Stimulated activated CD8-positive, alpha-beta memory T cell treated with anti-CD3 and anti-CD28 coated beads, Interleukin-7, amount 100 ng/mL, for 24 hours (primary cell): ENCODE results near the gene AHSG.
A peak's percentile ranks its signal among the peaks of the same experiment; 100 is the strongest.

Source experiments
- DNase-seq: peaks from one replicate; pipeline ENCODE4 v3.0.0-alpha.2; 2020; ENCODE audit warnings: low read depth

Gene AHSG

DNA sequence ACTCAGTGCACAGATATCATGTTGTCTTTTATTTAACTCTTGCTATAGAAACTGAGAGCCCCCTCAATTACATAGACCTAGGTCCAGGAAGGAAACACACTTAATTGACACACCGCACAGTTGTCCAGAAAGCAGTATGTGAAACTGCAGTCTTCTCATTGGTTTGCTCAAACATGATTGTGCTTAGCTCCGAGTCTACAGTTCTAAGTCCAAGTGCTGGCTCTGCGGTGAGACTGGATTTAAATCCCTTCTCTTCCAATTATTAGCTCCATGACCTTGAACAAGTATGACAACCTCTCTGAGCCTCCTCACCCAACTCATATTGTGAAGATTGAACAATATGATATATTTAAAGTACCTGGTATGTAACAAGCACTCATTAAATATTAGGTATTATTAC, 19.0 kb upstream of the AHSG start:
- no peak for DNase-seq

DNA sequence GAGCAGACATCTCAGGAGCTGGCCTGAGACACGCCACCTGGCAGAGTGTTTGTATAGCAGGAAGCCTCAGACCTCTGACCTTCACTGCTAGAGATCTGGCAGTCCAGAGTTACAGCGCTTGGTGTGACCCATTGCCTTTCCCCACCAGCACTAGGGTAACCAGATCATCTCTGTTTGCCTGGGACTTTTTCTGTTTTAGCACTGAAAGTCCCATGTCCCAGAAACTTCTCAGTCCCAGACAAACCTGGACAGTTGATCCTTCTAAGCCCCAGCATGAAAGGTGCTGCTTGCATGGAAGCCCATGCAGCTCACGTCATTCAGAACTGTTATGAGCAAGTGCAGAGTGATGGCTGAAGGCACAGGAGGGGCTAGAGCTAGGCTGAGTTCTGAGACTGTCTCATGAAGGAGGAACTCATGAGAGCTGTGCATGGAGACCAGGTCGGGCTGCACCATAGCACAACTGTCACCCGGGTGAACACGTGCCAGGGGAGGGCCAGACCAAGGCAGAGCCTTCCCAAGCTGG, 18.2 kb upstream of the AHSG start:
- DNase-seq, result no peak

DNA sequence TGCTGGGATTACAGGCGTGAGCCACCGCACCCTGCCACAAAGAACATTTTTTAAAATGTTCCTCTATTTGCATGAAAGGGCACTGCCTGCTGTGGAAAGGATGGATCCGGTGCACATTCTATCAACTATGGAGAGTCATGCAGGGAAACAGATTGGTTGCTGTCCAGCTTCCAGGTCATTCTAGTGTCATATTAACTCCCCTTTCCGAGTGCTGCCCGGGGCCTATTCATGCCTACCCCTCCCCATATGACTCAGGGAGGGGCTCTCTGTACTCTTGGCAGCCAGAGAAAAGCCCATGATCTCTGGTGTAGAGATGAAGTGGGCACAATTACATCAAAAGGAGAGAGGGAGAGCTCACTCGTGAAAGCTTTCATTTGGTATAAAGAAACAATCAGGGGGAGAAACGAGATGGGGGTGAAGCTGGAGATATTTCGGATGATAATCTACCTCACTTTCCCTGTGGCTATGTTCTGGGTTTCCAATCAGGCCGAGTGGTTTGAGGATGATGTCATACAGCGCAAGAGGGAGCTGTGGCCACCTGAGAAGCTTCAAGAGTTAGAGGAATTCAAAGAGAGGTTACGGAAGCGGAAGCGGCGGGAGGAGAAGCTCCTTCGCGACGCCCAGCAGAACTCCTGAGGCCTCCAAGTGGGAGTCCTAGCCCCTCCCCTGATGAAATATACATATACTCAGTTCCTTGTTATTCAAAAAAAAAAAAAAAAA, 16.1 kb upstream of the AHSG start:
- DNase-seq, result no peak

DNA sequence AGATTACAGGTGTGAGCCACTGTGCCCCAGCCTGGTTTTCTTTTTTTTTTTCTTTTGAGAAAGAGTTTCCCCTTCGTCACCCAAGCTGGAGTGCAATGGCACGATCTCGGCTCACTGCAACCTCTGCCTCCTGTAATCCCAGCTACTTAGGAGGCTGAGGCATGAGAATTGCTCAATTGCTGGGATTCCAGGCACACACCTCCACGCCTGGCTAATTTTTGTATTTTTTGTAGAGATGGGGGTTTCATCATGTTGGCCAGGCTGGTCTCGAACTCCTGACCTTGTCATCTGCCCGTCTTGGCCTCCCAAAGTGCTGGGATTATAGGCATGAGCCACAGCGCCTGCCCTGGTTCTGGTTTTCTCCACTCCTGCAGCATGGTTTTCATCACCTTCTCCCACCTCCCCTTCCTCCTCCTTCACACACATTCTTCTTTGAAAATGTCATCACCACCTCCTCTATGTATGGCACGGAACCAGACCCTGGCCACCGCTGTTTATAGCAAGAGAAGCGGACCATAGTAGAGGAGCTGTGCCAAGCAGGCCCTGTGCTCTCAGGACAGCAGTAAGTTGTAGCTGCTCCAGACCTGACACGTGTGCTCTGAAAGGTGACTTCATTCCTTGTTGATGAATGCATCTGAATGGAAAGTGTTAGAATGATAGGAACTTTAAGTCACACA, 14.6 kb upstream of the AHSG start:
- no peak for DNase-seq

DNA sequence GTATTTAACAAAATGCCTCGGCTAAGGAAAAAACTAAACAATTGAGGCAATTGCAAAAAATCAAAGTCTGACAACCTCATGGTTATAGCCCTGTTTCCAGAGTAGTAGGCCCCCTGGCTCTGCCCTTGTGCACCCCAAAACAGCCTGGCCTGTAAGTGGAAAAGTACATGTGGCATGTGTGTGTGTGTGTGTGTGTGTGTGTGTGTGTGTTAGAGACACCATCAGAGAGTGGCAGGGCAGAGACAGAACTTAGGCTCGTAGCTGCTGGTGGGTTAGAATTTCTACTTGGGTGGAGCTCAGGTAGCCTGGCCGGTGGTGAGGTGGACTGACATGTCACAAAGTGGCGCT, 14.1 kb upstream of the AHSG start:
- DNase-seq, result no peak

DNA sequence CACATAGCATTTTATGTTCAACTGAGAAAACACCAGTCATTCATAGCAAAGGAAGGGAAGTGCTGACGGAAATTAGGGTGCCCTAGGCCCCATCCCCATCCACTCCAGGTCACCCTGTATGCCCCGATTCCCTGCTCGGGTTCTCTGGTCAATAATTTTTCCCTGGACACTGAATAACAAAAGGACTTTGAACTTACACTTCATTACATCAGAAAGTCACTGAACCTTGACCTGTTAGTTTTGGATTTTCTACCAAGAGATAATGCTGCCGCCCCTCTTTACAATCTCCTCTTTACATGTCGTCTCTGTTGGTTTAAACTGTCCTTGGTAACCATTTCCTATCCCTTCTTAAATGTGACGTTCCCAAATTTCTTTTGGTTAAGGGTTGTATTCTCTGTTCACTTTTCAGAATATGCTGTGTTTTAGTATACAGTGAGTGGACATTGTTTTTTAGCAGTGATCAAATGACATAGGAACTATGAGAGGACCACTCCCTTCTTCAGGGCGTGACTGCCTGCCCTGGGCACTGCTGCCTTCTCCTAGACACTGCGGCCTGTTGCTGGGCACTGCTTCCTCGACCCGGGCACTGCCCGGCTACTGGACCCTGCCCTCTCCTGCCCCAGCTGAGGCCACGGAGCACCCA, 13.6 kb upstream of the AHSG start:
- DNase-seq, result no peak

DNA sequence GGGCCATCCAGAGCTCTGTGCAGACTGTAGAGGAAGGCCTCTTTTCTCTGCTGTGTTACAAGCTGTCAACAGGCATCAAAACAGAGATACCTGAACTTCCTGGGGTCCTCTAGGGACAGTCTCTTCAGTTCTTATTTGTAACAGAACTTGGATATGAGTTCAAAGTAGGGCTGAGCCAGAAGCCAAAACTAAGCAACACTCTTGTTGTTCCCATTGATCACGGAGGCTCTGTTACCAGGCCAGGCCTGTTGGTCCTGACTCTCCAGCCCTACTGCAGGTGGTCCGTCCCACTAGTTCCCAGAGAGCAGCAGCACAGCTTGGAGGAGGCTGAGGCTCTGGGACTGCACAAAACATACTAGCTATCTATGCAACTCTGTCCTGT, 13.1 kb upstream of the AHSG start:
- no peak for DNase-seq

DNA sequence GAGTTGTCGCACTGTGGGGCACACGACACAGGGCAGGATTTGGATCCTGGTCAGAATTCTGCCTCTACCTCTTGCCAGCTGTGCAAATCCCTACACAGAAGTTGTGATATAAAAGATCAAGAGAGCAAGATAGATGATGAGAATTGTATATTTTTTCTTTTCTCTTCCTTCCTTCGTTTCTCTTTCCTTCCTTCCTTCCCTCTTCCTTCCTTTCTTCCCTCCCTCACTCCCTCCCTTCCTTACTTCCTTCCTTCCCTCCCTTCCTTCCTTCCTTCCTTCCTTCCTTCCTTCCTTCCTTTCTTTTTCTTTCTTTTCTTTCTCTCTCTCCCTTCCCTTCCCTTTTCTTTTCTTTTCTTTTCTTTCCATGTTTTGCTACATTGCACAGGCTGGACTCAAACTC, 12.0 kb upstream of the AHSG start:
- no peak for DNase-seq

DNA sequence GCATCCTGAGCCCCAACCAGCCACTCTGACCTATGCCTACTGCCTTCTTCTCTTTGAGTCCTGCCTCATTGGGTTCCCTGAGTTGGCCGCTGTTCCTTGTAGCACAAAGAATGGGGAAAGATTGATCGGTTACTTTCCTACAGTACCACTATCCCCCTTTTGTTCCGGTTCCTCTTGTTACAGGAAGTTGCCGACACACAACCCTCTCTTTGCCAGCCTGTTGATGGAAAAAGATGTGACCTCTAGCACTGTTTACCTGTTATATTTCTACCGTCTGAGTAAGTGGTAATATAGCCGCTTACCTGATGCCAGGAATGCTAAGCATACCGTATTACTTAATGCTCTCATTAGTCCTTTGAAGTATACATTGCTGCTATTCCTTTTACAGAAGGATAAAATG, 9.7 kb upstream of the AHSG start:
- no peak for DNase-seq

DNA sequence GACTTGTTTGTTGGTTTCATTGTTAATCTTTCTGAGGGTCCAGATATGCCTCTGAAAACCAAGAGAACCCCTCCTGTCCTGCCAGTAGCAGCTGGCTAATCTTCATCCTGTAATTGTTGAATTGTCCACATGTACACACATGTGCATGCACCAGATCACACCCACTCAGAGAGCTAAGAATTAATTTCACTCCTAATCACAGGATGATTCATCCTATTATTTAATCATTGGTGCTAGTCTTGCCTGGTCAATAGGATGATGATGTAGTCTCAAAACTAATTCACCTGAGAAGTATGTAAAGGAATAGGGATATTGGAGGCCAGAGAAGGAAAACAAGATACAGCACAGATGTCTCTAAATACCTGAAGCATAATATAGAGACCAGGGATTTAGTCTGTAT, 7.8 kb upstream of the AHSG start:
- DNase-seq, result no peak

DNA sequence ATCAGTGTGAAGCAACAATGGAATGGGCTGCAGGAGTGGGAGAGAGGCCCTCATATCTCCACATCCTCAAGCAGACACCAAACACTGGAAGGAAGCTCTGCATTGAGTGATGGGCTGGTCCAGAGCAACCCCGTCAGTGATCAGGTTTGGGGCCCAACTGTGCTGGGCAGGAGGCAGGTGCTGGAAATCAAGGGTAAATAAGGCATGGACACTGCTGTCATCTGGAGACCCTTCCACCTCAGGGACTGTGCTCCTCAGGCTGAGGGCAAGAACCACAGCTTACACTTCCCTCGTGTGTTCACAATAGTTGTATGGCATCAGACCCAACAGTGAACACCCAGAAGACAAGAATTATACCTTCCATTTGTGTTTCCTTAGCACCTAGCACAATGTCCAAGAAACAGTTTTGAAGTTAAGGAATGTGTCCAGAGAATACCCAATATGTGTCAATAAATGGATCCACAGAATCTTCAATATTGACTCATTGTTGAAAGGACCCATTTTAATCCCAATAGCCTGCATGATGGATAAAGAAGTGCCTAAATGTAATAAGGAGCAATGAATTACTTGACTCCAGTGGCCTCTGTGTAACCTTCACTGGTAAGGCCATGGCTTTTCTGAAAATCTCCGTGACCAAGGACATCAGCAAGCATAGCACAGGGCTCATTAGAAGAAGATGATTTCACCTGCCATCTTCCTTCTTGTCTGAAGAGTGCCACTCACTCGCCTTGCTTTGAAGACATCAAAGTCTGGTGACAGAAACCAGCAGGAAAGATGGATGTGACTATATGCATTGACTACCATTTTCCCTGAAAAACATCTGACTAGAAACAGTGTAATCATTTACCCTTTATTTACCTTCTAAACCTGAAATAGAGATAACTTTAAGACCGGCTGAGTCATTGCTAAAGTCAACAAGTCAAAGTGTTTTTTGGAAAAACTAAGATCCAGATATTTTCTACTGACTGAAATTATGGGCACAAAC, 7.0 kb upstream of the AHSG start:
- DNase-seq, result no peak

DNA sequence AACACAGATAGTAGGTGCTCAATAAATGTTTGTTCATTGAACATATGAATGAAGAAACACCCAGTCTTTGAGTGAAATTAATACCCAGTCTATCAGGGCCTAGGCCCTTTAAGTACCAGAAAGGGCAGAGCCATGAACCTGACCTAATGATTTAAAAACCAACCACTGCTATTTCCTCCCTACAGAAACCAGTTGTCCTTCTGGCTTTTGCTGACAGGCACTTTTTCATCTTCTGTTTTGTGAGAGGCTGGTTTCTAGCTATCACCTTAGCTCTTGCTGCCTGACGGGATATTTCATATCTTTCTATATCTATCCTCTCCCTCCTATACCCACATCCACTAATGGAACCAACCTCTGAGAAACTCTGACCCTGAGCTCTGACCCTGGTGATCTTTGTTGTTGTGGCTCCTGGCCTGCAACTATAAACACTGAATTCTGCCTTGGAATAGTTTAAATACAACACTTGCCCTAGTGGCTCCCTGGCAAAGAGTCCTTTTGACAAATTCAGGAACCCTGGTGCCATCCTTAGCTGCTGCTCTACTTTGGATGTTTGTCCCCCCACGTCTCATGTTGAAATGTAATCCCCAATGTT, 4.1 kb upstream of the AHSG start:
- DNase-seq, result no peak

DNA sequence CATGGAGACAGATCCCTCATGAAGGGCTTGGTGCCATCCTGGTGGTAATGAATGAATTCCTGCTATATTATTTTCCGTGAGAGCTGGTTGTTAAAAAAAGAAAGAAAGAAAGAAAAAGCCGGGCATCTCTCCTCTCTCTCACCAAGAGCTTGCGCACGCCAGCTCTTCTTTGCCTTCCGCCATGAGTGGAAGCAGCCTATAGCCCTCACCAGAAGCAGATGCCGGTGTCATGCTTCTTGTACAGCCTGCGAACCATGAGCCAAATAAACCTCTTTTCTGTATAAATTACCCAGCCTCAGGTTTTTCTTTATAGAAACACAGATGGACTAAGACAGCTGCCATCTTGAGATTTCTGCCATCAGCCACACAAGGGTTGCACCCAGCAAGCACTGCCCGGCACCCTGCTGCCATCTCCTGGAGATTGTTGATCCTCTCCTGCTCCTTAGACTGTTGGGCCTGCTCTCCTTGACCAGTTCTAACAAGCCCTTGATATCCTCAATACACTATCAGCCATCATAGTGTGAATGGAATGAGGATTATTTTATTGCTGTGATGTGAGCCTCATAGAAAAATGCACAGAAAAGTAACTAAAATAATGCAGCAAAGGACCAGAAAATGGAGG, 3.5 kb upstream of the AHSG start:
- no peak for DNase-seq

DNA sequence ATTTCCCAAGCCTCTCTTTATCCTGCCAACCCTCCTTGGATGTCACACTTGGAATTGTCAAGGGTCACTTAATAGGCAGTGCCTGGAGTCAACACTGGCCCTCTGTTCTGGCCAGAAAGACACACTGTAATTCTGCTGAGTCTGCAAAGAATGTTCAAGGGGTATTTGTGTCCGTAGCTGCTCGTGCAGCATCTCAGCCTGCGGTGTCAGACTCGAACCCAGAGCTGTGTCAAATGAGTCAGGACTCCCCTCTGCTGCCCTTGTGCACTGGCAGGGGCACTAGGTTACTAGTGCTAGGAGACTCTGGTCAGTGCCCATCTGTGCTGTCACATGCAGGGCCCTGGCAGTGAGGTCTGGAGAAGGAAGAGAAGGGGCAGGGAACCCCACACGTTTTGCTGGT, 795 bp upstream of the AHSG start:
- no peak for DNase-seq

DNA sequence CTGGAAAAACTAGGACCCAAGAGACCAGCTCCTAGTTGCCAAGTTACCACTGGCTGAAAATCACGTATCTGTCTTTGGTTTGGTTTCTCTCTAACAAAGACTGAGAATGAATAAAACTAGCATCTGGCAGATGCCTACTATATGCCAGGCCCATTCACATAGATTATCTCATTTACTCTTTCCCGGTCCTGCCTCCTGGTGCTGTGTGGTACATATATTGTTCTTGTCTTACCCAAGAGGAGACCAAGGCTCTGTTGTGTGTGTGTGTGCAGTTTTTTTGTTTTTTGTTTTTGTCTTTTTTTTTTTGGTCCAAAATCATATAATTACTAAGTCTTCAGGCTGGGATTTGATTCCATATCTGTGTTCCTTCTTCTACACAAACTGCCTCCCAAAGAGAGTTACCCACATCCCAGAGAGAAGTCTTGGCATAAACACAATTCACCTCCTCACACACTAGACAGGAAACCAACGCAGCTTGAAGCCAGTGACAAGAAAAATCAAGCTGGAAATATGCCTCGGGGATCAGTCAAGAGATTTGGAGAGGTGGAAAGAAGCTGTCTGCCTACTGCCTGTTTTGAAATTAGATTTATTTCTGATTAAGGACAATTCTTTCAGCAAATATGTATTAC, 891 bp downstream of the AHSG start:
- no peak for DNase-seq

DNA sequence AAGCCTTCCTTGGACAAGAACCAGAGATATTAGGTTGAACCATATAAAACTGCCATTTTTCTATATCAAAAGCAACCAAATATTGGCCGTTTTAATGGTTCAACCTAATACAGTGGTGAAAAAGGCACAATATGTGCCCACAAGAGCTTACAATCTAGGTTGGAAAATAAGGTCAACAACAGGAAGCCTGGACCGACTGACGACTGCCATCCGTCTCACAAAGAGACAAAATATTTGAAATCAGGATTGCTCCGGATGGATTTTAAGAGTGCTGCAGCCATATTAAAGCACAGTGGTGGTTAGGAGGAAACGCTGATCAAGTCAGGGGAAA, 1.4 kb downstream of the AHSG start:
- DNase-seq, result no peak

DNA sequence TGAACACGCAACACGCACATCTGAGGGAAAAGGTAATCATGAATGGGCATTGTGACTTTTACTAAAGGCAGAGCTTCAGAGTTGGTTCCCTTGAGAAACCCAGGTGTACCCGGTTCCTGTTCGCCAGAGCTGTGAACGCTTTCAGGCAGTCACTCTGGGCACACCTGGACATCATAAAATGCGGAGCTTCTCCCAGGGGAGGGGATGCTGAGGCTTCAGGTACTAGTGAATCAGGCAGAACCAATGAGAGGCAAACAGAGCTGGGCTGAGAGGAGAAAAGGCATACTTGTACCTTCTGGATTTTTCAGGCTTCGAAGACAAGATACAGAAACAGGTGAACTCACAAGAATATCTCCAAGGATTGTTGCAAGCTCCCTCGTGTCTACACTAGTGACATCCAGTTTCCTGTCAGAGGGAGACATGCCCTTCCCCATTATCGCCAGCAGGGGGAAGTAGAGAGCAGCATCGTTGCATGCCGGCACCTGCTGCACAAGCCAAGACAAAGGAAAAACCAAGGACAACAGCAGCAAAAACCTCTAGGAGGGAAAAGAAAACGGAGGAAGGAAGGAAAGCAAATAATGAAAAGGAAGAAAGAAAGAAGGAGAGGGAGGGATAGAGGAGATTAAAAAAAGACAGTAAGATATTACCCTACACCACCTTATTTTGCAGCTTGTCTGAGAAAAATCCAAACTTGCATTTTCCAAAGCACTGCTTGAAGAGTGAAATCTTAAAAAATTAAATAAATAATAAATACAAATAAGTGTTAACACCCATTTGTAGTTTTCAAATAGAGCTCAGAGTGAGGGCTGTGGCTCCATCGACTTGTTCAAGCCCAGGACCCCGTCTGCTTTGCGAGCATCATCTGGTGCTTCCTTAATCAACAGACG, 2.0 kb downstream of the AHSG start:
- peak; percentile 50 for DNase-seq

DNA sequence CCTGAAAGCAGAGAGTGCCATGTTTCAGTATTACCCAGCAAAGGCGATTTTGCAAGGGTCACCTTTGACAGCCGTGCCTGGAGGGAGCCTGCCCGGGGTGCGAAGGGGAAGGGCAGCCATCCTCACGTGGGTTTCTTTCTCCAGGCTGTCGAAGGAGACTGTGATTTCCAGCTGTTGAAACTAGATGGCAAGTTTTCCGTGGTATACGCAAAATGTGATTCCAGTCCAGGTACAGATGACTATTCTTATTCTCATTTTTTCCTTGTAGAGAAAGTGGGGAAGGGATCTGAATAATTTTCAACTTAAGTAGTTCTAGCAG, 3.4 kb downstream of the AHSG start:
- no peak for DNase-seq

DNA sequence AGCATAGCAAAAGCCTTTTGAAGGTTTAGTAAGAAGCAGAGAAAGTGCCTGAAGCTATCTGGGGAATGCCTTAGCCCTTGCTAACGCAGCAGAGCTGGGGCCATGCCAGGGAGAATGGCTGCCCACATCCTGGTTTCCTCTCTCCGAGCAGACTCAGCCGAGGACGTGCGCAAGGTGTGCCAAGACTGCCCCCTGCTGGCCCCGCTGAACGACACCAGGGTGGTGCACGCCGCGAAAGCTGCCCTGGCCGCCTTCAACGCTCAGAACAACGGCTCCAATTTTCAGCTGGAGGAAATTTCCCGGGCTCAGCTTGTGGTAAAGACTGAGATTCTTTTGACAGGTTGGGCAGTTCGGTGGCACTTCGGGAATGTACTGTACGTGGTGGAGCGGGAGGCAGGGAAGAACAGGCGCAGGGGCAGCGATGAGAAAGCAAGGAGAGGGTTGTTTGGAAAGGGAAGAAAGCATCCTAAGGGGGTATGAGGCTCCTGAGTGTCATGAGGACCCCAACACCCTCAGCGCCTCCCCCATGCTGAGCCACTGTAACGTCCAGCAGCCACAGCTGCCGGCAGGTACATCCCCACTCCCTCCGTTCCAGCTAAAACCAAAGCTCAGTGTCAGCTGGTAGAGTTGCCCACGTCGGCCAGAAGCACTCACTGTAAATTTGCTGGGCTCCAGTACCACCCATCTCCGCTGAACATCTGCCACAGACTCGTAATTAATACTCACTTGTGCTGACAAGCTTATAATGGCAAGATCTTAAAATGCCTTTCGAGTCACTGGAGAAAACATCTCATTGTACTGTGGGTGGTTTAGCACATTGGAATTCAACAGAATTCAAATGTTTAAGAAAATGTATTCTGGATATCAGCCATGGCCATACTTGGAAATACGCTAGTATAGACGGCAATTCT, 4.4 kb downstream of the AHSG start:
- DNase-seq, result peak; percentile 69
